Spleen (tissue), 11 donors: ENCODE results near the gene STK39. TPM values are rescaled to one million over a fixed set of nuclear protein-coding genes. Genes with fewer than 3 reads are reported as not detected.

ENCODE experiments used
- DNase-seq: peaks from one replicate; pipeline ENCODE4 v3.0.0-alpha.2; 2020
- H3K27ac ChIP-seq, 8 donors: fragments of 200-600 bp; sonication (generic) in 7 of 8; 1 replicate in 4 of 8; 2 replicates in 4 of 8; pipeline versions ENCODE4 v1.5.0 to v1.8.0; 2016 to 2021; ENCODE audit warnings: inconsistent platforms in 4 of 8, mild to moderate bottlenecking in 4 of 8, moderate library complexity in 1 of 8
- H3K27me3 ChIP-seq, 7 donors: fragments of 200-600 bp; sonication (generic) in 6 of 7; replicated peaks in 1 of 7; 1 replicate in 4 of 7; 2 replicates in 3 of 7; pipeline versions ENCODE4 v1.5.0 to v1.8.0; 2016 to 2021; ENCODE audit warnings: inconsistent platforms in 3 of 7, mild to moderate bottlenecking in 1 of 7
- H3K36me3 ChIP-seq, 6 donors: fragments of 200-600 bp; sonication (generic) in 5 of 6; 1 replicate in 4 of 6; 2 replicates in 2 of 6; pipeline versions ENCODE4 v1.5.0 to v1.8.0; 2016 to 2021; ENCODE audit warnings: inconsistent platforms in 2 of 6
- H3K4me1 ChIP-seq, 6 donors: fragments of 200-600 bp; sonication (generic) in 5 of 6; 1 replicate in 3 of 6; 2 replicates in 3 of 6; pipeline versions ENCODE4 v1.5.0 to v1.8.0; 2016 to 2021; ENCODE audit warnings: inconsistent platforms in 3 of 6
- H3K4me3 ChIP-seq, 8 donors: fragments of 200-600 bp; sonication (generic) in 7 of 8; 1 replicate in 4 of 8; 2 replicates in 4 of 8; pipeline versions ENCODE4 v1.5.0 to v1.8.0; 2016 to 2021; ENCODE audit warnings: inconsistent platforms in 4 of 8, mild to moderate bottlenecking in 4 of 8, moderate library complexity in 2 of 8
- H3K9me3 ChIP-seq, 8 donors: fragments of 200-600 bp; sonication (generic) in 7 of 8; 1 replicate in 4 of 8; 2 replicates in 4 of 8; pipeline versions ENCODE4 v1.5.0 to v1.8.0; 2016 to 2021; ENCODE audit warnings: inconsistent platforms in 4 of 8
- POLR2A ChIP-seq, 3 donors: fragments of 450-650 bp; IDR thresholded peaks; one replicate each; pipeline ENCODE4 v1.5.1; 2017; ENCODE audit warnings: antibody characterized with exemption in 3 of 3, mild to moderate bottlenecking in 1 of 3
- POLR2AphosphoS5 ChIP-seq, 3 donors: sonication (generic); formaldehyde crosslinking; IDR thresholded peaks; one replicate each; pipeline ENCODE4 v1.5.1; 2017; ENCODE audit warnings: antibody characterized with exemption in 3 of 3
- WGBS, 5 donors: extraction: QIAGEN DNeasy Blood & Tissue Kit in 3 of 5; methylation state at CpG; one replicate each; pipeline versions ENCODE4 v1.1.5 to v1.1.7; 2013 to 2018; 5-methylcytosine and 5-hydroxymethylcytosine counted together
- intact Hi-C: fragments of 100-400 bp; cut with DNase I; formaldehyde crosslinking; loops from one replicate; pipeline ENCODE4 v1.15.0; 2023; ENCODE audit warnings: low total_unique reads
- polyA plus RNA-seq, 3 donors: library from polyadenylated mRNA; stranded (reverse); fragments of 200-250 nt; gene quantifications; one replicate each; pipeline ENCODE4 v1.2.1, GENCODE V29; 2013
- total RNA-seq, 7 donors: library from RNA; depleted of rRNA in 3 of 7; stranded (reverse); fragments of >200 nt in 3 of 7; fragmentation: NEBNext Ultra II Directional in 4 of 7; extraction: Animal tissue kit (Norgen Biotek cat#: 25700) in 4 of 7; gene quantifications; one replicate each; pipeline versions ENCODE4 v1.1.0 to v1.2.1, GENCODE V29; 2016 to 2021
- TF ChIP-seq, protein P1 (sequence below), 11 experiments: fragments of 200-600 bp in 7 of 11; fragments of 450-650 bp in 4 of 11; sonication (generic) in 4 of 11; IDR thresholded peaks in 8 of 11; conservative IDR thresholded peaks in 3 of 11; 1 replicate in 7 of 11; 2 replicates in 4 of 11; pipeline versions ENCODE4 v1.4.0 to v1.8.0; 2016 to 2021; ENCODE audit warnings: antibody characterized with exemption in 11 of 11, inconsistent platforms in 4 of 11, mild to moderate bottlenecking in 1 of 11
- donor health status: healthy with polysubstance abuse.
- donor health status: DM: no; HTN: no; CAD: no; lungs with moderate emphysema.
- donor health status: DM: no; HTN: no; CAD: no.
- donor health status: Bipolar disorder and iron deficiency.
- donor health status: healthy.
- donor health status: DM: no; HTN: no; CAD: no.
- donor health status: DM: yes; HTN: yes; CAD: no.

The STK39 gene
- total and polyA plus RNA-seq, 10 donors: 8.6 to 17.8 (median 11.0) TPM

- 92 to 97% (median 95%) methylated on average over 2 of the region's 2 CpGs for WGBS, 5 donors
- no peaks in the 10 kb centered on the region for H3K27me3 ChIP-seq
- H3K27ac ChIP-seq: no peak overlapping the region
- H3K9me3 ChIP-seq: peaks cover 0 to 5% (median 0%) of the 10 kb centered on the region in 8 donors
- TF ChIP-seq, protein P1, sequence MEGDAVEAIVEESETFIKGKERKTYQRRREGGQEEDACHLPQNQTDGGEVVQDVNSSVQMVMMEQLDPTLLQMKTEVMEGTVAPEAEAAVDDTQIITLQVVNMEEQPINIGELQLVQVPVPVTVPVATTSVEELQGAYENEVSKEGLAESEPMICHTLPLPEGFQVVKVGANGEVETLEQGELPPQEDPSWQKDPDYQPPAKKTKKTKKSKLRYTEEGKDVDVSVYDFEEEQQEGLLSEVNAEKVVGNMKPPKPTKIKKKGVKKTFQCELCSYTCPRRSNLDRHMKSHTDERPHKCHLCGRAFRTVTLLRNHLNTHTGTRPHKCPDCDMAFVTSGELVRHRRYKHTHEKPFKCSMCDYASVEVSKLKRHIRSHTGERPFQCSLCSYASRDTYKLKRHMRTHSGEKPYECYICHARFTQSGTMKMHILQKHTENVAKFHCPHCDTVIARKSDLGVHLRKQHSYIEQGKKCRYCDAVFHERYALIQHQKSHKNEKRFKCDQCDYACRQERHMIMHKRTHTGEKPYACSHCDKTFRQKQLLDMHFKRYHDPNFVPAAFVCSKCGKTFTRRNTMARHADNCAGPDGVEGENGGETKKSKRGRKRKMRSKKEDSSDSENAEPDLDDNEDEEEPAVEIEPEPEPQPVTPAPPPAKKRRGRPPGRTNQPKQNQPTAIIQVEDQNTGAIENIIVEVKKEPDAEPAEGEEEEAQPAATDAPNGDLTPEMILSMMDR (IDR thresholded peaks at IDR 0.05 in 8 of 11, conservative IDR thresholded peaks at IDR 0.05 in 3 of 11): no peak
- no peak for TF ChIP-seq POLR2A (IDR thresholded peaks at IDR 0.05)
- TF ChIP-seq POLR2AphosphoS5 (IDR thresholded peaks at IDR 0.05): no peak
- intact Hi-C loops: no loop called here
- H3K36me3 ChIP-seq: peaks cover 0 to 7% (median 0%) of the 10 kb centered on the region in 6 donors
- no peak for DNase-seq
- no peak overlapping the region for H3K4me3 ChIP-seq
- no peaks in the 10 kb centered on the region for H3K4me1 ChIP-seq
Observed at GRCh38 chr2:167950571-167950970, 296.8 kb downstream of the STK39 start.

DNA sequence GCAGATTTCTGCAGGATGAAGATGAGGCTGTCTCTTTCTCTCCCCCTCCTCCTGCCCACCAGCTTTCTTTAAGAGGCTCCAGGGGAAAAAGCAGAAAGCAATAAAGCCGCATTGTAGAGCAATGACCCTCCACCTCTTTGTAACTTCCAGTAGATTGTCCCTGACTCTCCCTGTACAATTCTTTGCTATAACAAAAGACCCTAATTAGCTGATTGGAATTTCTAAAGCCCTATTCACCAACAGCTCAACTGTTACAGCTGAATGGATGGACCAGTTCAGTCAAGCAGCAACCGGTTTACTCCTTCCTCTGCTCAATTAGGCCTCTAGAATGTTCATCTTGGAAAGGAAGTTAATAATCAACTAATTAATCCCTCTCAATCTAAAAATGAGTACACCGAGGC is 301.0 kb downstream of the STK39 start:
- intact Hi-C loops: no loop called here
- H3K4me3 ChIP-seq: no peak overlapping the region
- no peaks in the 10 kb centered on the region for H3K9me3 ChIP-seq
- DNase-seq: no peak
- WGBS, 5 donors: 83 to 90% (median 86%) methylated on average over 3 of the region's 3 CpGs
- H3K27me3 ChIP-seq: no peaks in the 10 kb centered on the region
- no peaks in the 10 kb centered on the region for H3K4me1 ChIP-seq
- no peaks in the 10 kb centered on the region for H3K36me3 ChIP-seq
- TF ChIP-seq POLR2AphosphoS5 (IDR thresholded peaks at IDR 0.05) (no peak), POLR2A (IDR thresholded peaks at IDR 0.05) (no peak)
- TF ChIP-seq, protein P1 (IDR thresholded peaks at IDR 0.05 in 8 of 11, conservative IDR thresholded peaks at IDR 0.05 in 3 of 11): no peak
- no peak overlapping the region for H3K27ac ChIP-seq

DNA sequence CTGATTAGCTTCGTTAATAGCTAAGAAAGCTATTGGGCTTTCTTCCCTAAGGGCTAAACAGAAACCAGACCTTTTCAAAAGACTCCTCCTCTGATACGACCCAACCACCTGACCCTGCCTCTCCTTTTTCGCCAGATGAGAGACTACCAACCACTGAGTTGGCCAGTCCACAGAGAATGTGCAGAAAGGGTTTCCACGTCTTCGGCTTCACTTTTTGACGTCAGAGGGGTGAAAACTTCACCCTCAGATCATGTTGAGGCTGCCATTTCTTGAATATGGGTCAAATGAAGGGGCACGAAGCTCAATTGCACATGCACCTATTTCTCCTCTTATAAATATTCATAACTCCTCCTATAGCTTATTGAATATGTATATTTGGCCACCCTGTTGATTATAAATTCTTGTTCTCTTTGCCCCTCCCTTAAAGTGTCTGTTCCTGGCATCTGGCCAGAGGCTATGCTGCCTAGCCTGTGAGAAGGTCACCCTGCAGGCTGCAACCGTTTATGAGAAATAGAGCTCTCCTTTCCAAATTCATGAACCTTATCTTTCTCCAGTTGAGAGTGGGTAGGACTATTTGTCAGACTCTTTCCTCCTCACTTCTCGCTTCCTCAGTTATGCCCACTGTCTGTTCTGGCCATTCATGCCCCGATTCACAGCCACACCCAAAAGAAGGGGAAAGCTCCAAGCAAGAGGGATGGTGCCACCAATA is 301.6 kb downstream of the STK39 start:
- Histone ChIP-seq H3K4me3 (no peak overlapping the region), H3K9me3 (no peaks in the 10 kb centered on the region), H3K36me3 (no peaks in the 10 kb centered on the region), H3K27ac (no peak overlapping the region), H3K4me1 (no peaks in the 10 kb centered on the region), H3K27me3 (peaks cover 0 to 2% (median 0%) of the 10 kb centered on the region in 7 donors)
- no peak for DNase-seq
- intact Hi-C loops: no loop called here
- TF ChIP-seq POLR2A (IDR thresholded peaks at IDR 0.05) (no peak), POLR2AphosphoS5 (IDR thresholded peaks at IDR 0.05) (no peak)
- 81 to 90% (median 88%) methylated on average over 10 of the region's 10 CpGs for WGBS, 5 donors

- no peak for DNase-seq
- intact Hi-C loops: no loop called here
- Histone ChIP-seq H3K9me3 (no peaks in the 10 kb centered on the region), H3K27me3 (peaks cover 0 to 3% (median 0%) of the 10 kb centered on the region in 7 donors), H3K36me3 (no peaks in the 10 kb centered on the region), H3K4me1 (no peaks in the 10 kb centered on the region), H3K4me3 (no peak overlapping the region), H3K27ac (no peak overlapping the region)
- TF ChIP-seq POLR2A (IDR thresholded peaks at IDR 0.05) (no peak), POLR2AphosphoS5 (IDR thresholded peaks at IDR 0.05) (no peak)
- TF ChIP-seq, protein P1 (IDR thresholded peaks at IDR 0.05 in 8 of 11, conservative IDR thresholded peaks at IDR 0.05 in 3 of 11): no peak
- 86 to 93% (median 91%) methylated on average over 8 of the region's 8 CpGs for WGBS, 5 donors
Observed at GRCh38 chr2:167944825-167945659, 302.4 kb downstream of the STK39 start.
